ENCODE data around the gene CD44.

DNA sequence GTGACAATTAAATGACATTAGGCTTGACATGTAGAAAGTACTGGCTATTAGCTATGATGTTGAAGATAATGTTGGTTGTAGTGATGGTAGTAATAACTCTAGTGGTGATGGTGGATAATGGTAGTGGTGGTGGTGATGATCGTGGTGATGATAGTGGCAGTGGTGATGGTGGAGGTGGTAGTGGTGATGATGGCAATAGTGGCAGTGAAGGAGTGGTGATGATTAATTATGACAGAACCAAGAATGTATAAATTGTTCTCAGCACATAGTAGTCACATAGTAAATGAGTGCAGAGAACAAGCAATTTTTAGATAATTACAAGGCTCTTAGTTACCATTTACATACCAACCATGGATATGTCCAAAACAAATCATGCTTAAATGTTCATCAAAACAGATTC lies 5.3 kb upstream of the CD44 start:
- TF ChIP-seq, protein P1, sequence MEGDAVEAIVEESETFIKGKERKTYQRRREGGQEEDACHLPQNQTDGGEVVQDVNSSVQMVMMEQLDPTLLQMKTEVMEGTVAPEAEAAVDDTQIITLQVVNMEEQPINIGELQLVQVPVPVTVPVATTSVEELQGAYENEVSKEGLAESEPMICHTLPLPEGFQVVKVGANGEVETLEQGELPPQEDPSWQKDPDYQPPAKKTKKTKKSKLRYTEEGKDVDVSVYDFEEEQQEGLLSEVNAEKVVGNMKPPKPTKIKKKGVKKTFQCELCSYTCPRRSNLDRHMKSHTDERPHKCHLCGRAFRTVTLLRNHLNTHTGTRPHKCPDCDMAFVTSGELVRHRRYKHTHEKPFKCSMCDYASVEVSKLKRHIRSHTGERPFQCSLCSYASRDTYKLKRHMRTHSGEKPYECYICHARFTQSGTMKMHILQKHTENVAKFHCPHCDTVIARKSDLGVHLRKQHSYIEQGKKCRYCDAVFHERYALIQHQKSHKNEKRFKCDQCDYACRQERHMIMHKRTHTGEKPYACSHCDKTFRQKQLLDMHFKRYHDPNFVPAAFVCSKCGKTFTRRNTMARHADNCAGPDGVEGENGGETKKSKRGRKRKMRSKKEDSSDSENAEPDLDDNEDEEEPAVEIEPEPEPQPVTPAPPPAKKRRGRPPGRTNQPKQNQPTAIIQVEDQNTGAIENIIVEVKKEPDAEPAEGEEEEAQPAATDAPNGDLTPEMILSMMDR (IDR thresholded peaks at IDR 0.05) = no peak
- TF ChIP-seq POLR2A (IDR thresholded peaks at IDR 0.05) = no peak

All from thyroid gland (tissue), 4 donors.